Mammary epithelial cell (primary cell): Measurements from ENCODE around the gene ZNF609.
"Not testable (repeated sequence)": the region's sequence is repeated elsewhere in the genome, so short reads cannot be mapped to it uniquely, and the experiment has no call there.

ENCODE experiments used
- EZH2 ChIP-seq: IDR thresholded peaks from 2 replicates; pipeline ENCODE4 v1.6.1; 2012; ENCODE audit warnings: low read length, inconsistent platforms, borderline replicate concordance
- TF ChIP-seq, protein P1 (sequence below), 2 donors: IDR thresholded peaks in 1 of 2; conservative IDR thresholded peaks in 1 of 2; 2 replicates each; pipeline ENCODE4 v1.5.1; 2011 to 2012; ENCODE audit warnings: inconsistent platforms in 2 of 2, low read length in 2 of 2, mild to moderate bottlenecking in 2 of 2, control low read depth in 1 of 2, low read depth in 1 of 2; ENCODE audit not compliant: insufficient read depth in 1 of 2; ENCODE audit errors: extremely low read depth in 1 of 2

DNA sequence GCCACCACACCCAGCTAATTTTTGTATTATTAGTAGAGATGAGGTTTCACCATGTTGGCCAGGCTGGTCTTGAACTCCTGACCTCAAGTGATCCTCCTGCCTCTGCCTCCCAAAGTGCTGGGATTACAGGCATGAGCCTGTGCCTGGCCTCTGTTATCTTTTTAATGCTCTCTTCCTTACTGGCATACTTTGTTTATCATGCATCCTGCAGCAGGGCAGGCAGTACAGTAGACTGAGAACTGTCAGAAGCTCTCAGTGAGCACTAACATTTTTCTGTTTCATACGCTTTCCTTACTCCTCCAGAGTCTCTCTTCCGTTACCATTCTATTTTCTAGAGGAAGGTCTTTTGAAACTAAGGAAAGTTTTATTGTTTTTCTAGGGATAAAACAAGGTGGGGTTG, 35.6 kb downstream of the ZNF609 start:
- TF ChIP-seq EZH2, result not testable (repeated sequence)
- TF ChIP-seq, protein P1, sequence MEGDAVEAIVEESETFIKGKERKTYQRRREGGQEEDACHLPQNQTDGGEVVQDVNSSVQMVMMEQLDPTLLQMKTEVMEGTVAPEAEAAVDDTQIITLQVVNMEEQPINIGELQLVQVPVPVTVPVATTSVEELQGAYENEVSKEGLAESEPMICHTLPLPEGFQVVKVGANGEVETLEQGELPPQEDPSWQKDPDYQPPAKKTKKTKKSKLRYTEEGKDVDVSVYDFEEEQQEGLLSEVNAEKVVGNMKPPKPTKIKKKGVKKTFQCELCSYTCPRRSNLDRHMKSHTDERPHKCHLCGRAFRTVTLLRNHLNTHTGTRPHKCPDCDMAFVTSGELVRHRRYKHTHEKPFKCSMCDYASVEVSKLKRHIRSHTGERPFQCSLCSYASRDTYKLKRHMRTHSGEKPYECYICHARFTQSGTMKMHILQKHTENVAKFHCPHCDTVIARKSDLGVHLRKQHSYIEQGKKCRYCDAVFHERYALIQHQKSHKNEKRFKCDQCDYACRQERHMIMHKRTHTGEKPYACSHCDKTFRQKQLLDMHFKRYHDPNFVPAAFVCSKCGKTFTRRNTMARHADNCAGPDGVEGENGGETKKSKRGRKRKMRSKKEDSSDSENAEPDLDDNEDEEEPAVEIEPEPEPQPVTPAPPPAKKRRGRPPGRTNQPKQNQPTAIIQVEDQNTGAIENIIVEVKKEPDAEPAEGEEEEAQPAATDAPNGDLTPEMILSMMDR (conservative IDR thresholded peaks at IDR 0.05 in 1 of 2, IDR thresholded peaks at IDR 0.05 in 1 of 2; ENCODE audit: extremely low read depth in 1 of 2, insufficient read depth in 1 of 2, low read depth in 1 of 2, low read length in 2 of 2), result not testable (repeated sequence)
